Vagina (tissue), 2 donors: ENCODE data around the gene IL17A. TPM values are rescaled to one million over a fixed set of nuclear protein-coding genes. Genes with fewer than 3 reads are reported as not detected.

ENCODE experiments used
- DNase-seq, 2 donors: peaks; one replicate each; pipeline ENCODE4 v3.0.0-alpha.2; 2017; ENCODE audit errors: extremely low spot score in 2 of 2
- H3K27ac ChIP-seq: fragments of 200-600 bp; sonication (generic); one replicate; pipeline ENCODE4 v1.5.1; 2019
- H3K27me3 ChIP-seq: fragments of 200-600 bp; sonication (generic); one replicate; pipeline ENCODE4 v1.5.1; 2019
- H3K36me3 ChIP-seq, 2 donors: fragments of 200-600 bp; sonication (generic); one replicate each; pipeline ENCODE4 v1.5.1; 2017 to 2019
- H3K4me1 ChIP-seq: fragments of 200-600 bp; sonication (generic); one replicate; pipeline ENCODE4 v1.5.1; 2019
- H3K4me3 ChIP-seq, 2 donors: fragments of 200-600 bp; sonication (generic); 1 replicate in 1 of 2; 2 replicates in 1 of 2; pipeline ENCODE4 v1.5.1; 2016 to 2019
- H3K9me3 ChIP-seq: fragments of 200-600 bp; sonication (generic); one replicate; pipeline ENCODE4 v1.5.1; 2019
- POLR2A ChIP-seq, 2 donors: fragments of 450-650 bp; IDR thresholded peaks; one replicate each; pipeline ENCODE4 v1.6.1; 2017; ENCODE audit warnings: antibody characterized with exemption in 2 of 2, mild to moderate bottlenecking in 2 of 2, moderate library complexity in 2 of 2
- POLR2AphosphoS5 ChIP-seq, 2 donors: sonication (generic); formaldehyde crosslinking; IDR thresholded peaks; one replicate each; pipeline ENCODE4 v1.9.0; 2017; ENCODE audit warnings: antibody characterized with exemption in 2 of 2, mild to moderate bottlenecking in 2 of 2, low read depth in 1 of 2; ENCODE audit not compliant: insufficient read depth in 1 of 2
- intact Hi-C: fragments of 100-400 bp; cut with DNase I; formaldehyde crosslinking; loops from one replicate; pipeline ENCODE4 v1.15.1; 2023
- total RNA-seq: library from RNA; depleted of rRNA; stranded (reverse); fragments of >200 nt; gene quantifications from one replicate; pipeline ENCODE4 v1.2.3, GENCODE V29; 2016
- TF ChIP-seq, protein P1 (sequence below), 3 experiments: fragments of 450-650 bp in 2 of 3; fragments of 200-600 bp in 1 of 3; sonication (generic) in 1 of 3; IDR thresholded peaks; one replicate each; pipeline ENCODE4 v1.5.1; 2017 to 2019; ENCODE audit warnings: antibody characterized with exemption in 3 of 3, mild to moderate bottlenecking in 2 of 3, moderate library complexity in 2 of 3

Gene IL17A
- total RNA-seq, 1 donor from 2014 or later: not detected

DNA sequence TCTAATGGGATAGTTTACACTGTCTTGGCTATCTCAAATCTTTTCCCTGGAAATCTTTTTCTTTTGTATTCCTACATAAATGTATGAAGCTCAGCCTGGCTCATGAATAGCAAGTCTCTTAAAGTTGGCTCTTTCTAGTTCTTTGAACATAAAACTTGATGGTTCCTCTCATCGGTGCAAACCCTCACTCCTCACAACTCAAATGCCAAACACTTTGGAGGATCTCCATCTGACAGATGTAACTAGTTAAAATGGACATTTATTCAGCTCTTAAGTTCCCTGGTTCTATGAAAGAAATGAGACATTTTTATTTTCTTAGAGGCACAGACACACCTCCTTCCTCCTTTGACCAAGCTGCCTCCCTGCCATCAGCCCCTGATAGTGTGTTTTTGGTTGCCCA lies 43.6 kb upstream of the IL17A start:
- intact Hi-C loops: no loop called here
- H3K9me3 ChIP-seq: no peaks in the 10 kb centered on the region
- TF ChIP-seq POLR2A (IDR thresholded peaks at IDR 0.05) (no peak), POLR2AphosphoS5 (IDR thresholded peaks at IDR 0.05; ENCODE audit: insufficient read depth in 1 of 2, low read depth in 1 of 2) (no peak)
- TF ChIP-seq, protein P1, sequence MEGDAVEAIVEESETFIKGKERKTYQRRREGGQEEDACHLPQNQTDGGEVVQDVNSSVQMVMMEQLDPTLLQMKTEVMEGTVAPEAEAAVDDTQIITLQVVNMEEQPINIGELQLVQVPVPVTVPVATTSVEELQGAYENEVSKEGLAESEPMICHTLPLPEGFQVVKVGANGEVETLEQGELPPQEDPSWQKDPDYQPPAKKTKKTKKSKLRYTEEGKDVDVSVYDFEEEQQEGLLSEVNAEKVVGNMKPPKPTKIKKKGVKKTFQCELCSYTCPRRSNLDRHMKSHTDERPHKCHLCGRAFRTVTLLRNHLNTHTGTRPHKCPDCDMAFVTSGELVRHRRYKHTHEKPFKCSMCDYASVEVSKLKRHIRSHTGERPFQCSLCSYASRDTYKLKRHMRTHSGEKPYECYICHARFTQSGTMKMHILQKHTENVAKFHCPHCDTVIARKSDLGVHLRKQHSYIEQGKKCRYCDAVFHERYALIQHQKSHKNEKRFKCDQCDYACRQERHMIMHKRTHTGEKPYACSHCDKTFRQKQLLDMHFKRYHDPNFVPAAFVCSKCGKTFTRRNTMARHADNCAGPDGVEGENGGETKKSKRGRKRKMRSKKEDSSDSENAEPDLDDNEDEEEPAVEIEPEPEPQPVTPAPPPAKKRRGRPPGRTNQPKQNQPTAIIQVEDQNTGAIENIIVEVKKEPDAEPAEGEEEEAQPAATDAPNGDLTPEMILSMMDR (IDR thresholded peaks at IDR 0.05): no peak
- no peak overlapping the region for H3K27ac ChIP-seq
- no peak for DNase-seq
- no peak overlapping the region for H3K4me3 ChIP-seq
- H3K4me1 ChIP-seq: peaks cover 4% of the 10 kb centered on the region
- no peaks in the 10 kb centered on the region for H3K36me3 ChIP-seq
- H3K27me3 ChIP-seq: no peaks in the 10 kb centered on the region

DNA sequence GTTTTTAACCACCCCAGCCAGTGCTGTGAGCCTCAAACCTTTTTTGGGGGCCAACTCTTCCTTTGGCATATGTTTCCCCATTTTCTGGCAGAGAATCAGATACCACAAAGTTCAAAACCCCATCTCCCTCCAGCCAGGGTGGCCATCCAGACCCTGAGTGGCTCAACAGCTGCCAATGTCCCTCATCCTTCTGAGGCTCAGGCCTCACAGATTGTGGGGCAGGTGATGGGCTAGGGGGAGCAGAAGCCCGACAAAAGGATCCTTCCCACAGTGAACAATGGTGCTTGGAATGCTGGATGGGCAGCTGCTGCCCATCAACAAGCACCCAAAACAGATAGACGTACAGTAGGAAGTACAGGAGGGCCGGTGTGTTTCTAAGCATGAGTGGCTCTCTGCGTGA lies 42.6 kb upstream of the IL17A start:
- H3K4me3 ChIP-seq: no peak overlapping the region
- TF ChIP-seq, protein P1 (IDR thresholded peaks at IDR 0.05): no peak
- no peak for TF ChIP-seq POLR2A (IDR thresholded peaks at IDR 0.05)
- no peak for TF ChIP-seq POLR2AphosphoS5 (IDR thresholded peaks at IDR 0.05; ENCODE audit: insufficient read depth in 1 of 2, low read depth in 1 of 2)
- H3K27ac ChIP-seq: no peak overlapping the region
- no peak for DNase-seq
- intact Hi-C loops: no loop called here
- H3K27me3 ChIP-seq: no peaks in the 10 kb centered on the region
- H3K9me3 ChIP-seq: no peaks in the 10 kb centered on the region
- peaks cover 4% of the 10 kb centered on the region for H3K4me1 ChIP-seq
- no peaks in the 10 kb centered on the region for H3K36me3 ChIP-seq

DNA sequence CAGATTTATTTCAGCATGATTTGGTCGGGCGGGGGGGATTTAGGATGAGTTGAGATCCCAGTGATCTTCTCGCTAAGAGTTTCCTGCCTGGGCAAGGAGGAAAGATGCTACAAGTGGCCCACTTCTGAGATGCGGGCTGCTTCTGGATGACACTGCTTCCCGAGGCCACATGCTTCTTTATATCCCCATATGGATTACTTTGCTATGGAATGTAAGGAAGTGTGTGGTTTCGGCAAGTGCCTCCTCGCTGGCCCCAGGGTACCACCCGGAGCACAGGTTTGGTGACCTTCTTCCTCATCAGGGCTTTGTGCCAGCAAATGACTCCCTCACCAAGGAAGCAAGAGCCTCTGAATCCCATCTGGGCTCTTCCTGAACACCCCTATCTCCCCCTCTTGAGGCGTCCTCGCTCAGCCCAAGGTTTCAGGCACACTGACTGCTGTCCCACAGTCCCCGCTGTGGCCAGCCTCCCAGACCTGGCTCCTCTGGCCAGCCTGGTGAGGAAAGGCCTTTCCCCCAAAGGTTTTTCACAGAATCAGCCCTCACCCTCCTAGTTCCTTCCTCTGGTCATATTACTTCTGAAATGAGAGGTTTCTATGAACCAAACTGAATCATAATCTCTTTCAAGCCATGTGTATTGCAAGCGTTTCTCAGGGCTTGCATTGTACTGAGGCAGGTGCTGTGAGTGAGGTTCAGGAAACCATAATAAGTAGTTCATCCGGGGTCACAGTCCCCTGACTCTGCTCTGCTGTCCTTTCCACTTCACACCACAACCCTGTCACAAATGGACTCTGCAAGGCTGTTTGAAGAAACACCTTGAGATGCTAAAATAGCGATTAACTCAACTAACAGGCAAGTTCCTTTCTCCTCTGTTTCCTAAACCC lies 41.7 kb upstream of the IL17A start:
- TF ChIP-seq, protein P1 (IDR thresholded peaks at IDR 0.05): no peak
- no peak for TF ChIP-seq POLR2A (IDR thresholded peaks at IDR 0.05)
- no peak for TF ChIP-seq POLR2AphosphoS5 (IDR thresholded peaks at IDR 0.05; ENCODE audit: insufficient read depth in 1 of 2, low read depth in 1 of 2)
- DNase-seq: no peak
- intact Hi-C loops: no loop called here
- Histone ChIP-seq H3K36me3 (no peaks in the 10 kb centered on the region), H3K27me3 (no peaks in the 10 kb centered on the region), H3K4me3 (no peak overlapping the region), H3K27ac (no peak overlapping the region), H3K4me1 (peaks cover 4% of the 10 kb centered on the region), H3K9me3 (no peaks in the 10 kb centered on the region)

DNA sequence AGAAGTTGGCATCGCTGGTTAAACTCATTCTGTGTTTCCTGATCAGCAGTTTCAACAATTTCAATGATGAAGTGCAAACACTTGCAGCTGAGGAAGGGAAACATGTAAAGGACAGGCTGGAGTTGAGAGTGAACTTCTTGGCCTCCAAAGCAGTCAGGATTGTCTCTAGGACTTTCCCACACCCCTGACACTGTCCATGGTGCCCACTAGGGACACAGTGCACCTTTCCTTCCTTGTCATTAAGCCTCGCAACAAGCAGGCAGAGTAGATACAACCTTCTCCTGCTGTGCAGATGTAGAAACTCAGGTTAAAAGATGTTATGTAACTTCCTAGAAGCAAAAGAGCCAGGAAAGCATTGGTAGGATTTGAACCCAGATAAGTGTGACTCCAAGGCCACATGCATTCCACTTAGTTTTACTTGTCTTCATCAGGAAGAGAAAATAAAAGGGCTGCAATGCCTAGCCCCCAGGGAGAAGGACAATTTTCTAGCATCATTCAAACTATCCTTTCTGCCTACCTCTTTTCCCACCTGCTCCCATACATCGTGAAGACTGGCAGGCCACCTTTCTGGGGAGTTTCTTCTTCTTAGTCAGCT lies 39.2 kb upstream of the IL17A start:
- intact Hi-C loops: no loop called here
- TF ChIP-seq, protein P1 (IDR thresholded peaks at IDR 0.05): no peak
- TF ChIP-seq POLR2A (IDR thresholded peaks at IDR 0.05) (no peak), POLR2AphosphoS5 (IDR thresholded peaks at IDR 0.05; ENCODE audit: insufficient read depth in 1 of 2, low read depth in 1 of 2) (no peak)
- Histone ChIP-seq H3K4me3 (no peak overlapping the region), H3K9me3 (no peaks in the 10 kb centered on the region), H3K27ac (no peak overlapping the region), H3K36me3 (no peaks in the 10 kb centered on the region), H3K27me3 (no peaks in the 10 kb centered on the region), H3K4me1 (no peaks in the 10 kb centered on the region)
- DNase-seq: no peak

DNA sequence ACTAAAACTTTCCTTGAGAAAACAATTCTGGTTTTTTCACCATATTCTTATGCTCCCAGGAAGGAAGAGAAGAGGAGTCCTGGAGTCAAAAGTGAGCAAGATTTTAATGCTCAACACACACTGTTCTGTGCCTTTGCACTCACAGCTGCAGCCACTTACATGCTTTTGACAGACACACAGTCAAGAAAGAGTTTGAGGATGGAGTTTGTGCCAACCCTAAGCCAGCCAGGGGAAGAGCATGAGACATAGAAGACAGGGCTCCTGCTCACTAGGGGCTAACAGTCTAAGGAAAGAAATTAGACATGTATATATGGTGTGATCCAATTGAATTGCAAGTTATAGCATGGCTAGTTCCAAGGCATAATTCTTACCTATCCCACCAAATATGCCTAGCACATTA lies 37.1 kb upstream of the IL17A start:
- no peaks in the 10 kb centered on the region for H3K4me1 ChIP-seq
- H3K27me3 ChIP-seq: no peaks in the 10 kb centered on the region
- intact Hi-C loops: no loop called here
- H3K9me3 ChIP-seq: no peaks in the 10 kb centered on the region
- no peaks in the 10 kb centered on the region for H3K36me3 ChIP-seq
- DNase-seq: no peak
- H3K4me3 ChIP-seq: no peak overlapping the region
- H3K27ac ChIP-seq: no peak overlapping the region
- TF ChIP-seq POLR2AphosphoS5 (IDR thresholded peaks at IDR 0.05; ENCODE audit: insufficient read depth in 1 of 2, low read depth in 1 of 2) (no peak), POLR2A (IDR thresholded peaks at IDR 0.05) (no peak)
- TF ChIP-seq, protein P1 (IDR thresholded peaks at IDR 0.05): no peak
